ENCODE results near the gene IL13RA2. TPM values are rescaled to one million over a fixed set of nuclear protein-coding genes. Genes with fewer than 3 reads are reported as not detected.

The IL13RA2 gene
- total RNA-seq, 1 experiment from 2014 or later: not detected

- intact Hi-C loops (cut with micrococcal nuclease): no loop called here
- Histone ChIP-seq H3K4me1 (ENCODE audit: control insufficient read depth in 1 of 2, insufficient read depth in 2 of 2, low read length in 2 of 2) (no peaks in the 10 kb centered on the region), H3K9ac (ENCODE audit: low read length) (no peak overlapping the region), H3K27ac (ENCODE audit: low read depth, low read length) (no peak overlapping the region), H2AFZ (ENCODE audit: low read depth, low read length, poor library complexity, severe bottlenecking) (no peak overlapping the region), H3K27me3 (ENCODE audit: insufficient read depth, low read length) (no peaks in the 10 kb centered on the region), H4K20me1 (ENCODE audit: insufficient read depth) (no peaks in the 10 kb centered on the region), H3K9me3 (ENCODE audit: control insufficient read depth in 1 of 2, insufficient read depth in 1 of 2, low read depth in 1 of 2, low read length in 2 of 2) (no peaks in the 10 kb centered on the region), H3K9me2 (ENCODE audit: insufficient read depth) (no peaks in the 10 kb centered on the region), H3K4me3 (replicated peaks in 1 of 2; ENCODE audit: low read depth in 1 of 2, low read length in 2 of 2) (no peak overlapping the region), H3K36me3 (ENCODE audit: control insufficient read depth in 1 of 2, insufficient read depth in 2 of 2, low read length in 2 of 2) (no peaks in the 10 kb centered on the region), H3K4me2 (ENCODE audit: low read length) (no peak overlapping the region), H3K79me2 (ENCODE audit: insufficient read depth, low read length) (no peaks in the 10 kb centered on the region)
- RAD21 ChIA-PET (ENCODE audit: low non-redundant PET in 1 of 2, low total read pairs in 2 of 2, uncharacterized antibody in 2 of 2, unreplicated experiment in 2 of 2): no interaction called here
- CTCF ChIA-PET: no interaction called here
- no TSS peak for BruUV-seq (replicated peaks)
- ATAC-seq (no peak), DNase-seq (ENCODE audit: low read depth, low spot score) (no peak)
- POLR2A ChIA-PET: no interaction called here
- TF ChIP-seq SP1 (IDR thresholded peaks at IDR 0.05; ENCODE audit: low read depth): no peak
- TF ChIP-seq POLR2A (IDR thresholded peaks at IDR 0.05; ENCODE audit: borderline replicate concordance, extremely low read depth, insufficient read depth, insufficient read length): no peak
- TF ChIP-seq REST (IDR thresholded peaks at IDR 0.05; ENCODE audit: low read depth): no peak
- no peak for TF ChIP-seq FOSL1 (IDR thresholded peaks at IDR 0.05; ENCODE audit: low read depth)
- no peak for TF ChIP-seq YY1 (IDR thresholded peaks at IDR 0.05; ENCODE audit: extremely low read depth, insufficient replicate concordance, low read depth, low read length)
- TF ChIP-seq MAX (IDR thresholded peaks at IDR 0.05): no peak
- no peak for TF ChIP-seq SRF (IDR thresholded peaks at IDR 0.05; ENCODE audit: low read depth)
- no peak for TF ChIP-seq EZH2 (IDR thresholded peaks at IDR 0.05)
- TF ChIP-seq RAD21 (IDR thresholded peaks at IDR 0.05; ENCODE audit: low read depth): no peak
These were observed 17.5 kb downstream of the IL13RA2 start for GRCh38 chrX:114999906-115000305.

All from HCT116 (cell line).